PFSK-1 (cell line): Measurements from ENCODE around the gene ARFGAP1.

Source experiments
- POLR2AphosphoS5 ChIP-seq: IDR thresholded peaks from 2 replicates; pipeline ENCODE4 v1.6.1; 2012; ENCODE audit warnings: low read depth, mild to moderate bottlenecking, control low read depth, low read length, moderate library complexity
- REST ChIP-seq, 2 experiments: IDR thresholded peaks; 2 replicates each; pipeline versions ENCODE4 v1.6.1 to v1.8.0; 2011 to 2012; ENCODE audit warnings: low read depth in 2 of 2, low read length in 2 of 2, control low read depth in 1 of 2, inconsistent platforms in 1 of 2, mild to moderate bottlenecking in 1 of 2, moderate library complexity in 1 of 2; ENCODE audit not compliant: insufficient read depth in 1 of 2

GRCh38 chr20:63272105-63273058 lies at the start of gene ARFGAP1:
- TF ChIP-seq POLR2AphosphoS5 (peak; percentile 81), REST (IDR thresholded peaks at IDR 0.05; ENCODE audit: insufficient read depth in 1 of 2, low read depth in 2 of 2, low read length in 2 of 2) (no peak)
